ENCODE measurements around the gene FXYD5.

- TF ChIP-seq, protein P1, sequence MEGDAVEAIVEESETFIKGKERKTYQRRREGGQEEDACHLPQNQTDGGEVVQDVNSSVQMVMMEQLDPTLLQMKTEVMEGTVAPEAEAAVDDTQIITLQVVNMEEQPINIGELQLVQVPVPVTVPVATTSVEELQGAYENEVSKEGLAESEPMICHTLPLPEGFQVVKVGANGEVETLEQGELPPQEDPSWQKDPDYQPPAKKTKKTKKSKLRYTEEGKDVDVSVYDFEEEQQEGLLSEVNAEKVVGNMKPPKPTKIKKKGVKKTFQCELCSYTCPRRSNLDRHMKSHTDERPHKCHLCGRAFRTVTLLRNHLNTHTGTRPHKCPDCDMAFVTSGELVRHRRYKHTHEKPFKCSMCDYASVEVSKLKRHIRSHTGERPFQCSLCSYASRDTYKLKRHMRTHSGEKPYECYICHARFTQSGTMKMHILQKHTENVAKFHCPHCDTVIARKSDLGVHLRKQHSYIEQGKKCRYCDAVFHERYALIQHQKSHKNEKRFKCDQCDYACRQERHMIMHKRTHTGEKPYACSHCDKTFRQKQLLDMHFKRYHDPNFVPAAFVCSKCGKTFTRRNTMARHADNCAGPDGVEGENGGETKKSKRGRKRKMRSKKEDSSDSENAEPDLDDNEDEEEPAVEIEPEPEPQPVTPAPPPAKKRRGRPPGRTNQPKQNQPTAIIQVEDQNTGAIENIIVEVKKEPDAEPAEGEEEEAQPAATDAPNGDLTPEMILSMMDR (IDR thresholded peaks at IDR 0.05) = no peak
- TF ChIP-seq POLR2A (IDR thresholded peaks at IDR 0.05) = no peak
These were observed 63.1 kb downstream of the FXYD5 start for GRCh38 chr19:35217649-35217990.

Data from right lobe of liver (tissue), 4 donors.